Omental fat pad (tissue), 4 donors: ENCODE results near the gene FAM131B. TPM values are rescaled to one million over a fixed set of nuclear protein-coding genes. Genes with fewer than 3 reads are reported as not detected.
A peak's percentile ranks its signal among the peaks of the same experiment; 100 is the strongest.

Experiments used
- ATAC-seq: fragments of 150-250 bp; one replicate; pipeline ENCODE4 v1.9.1; 2016; ENCODE audit warnings: mild to moderate bottlenecking, moderate library complexity; ENCODE audit not compliant: low FRiP score
- DNase-seq: peaks from one replicate; pipeline ENCODE4 v3.0.0-alpha.2; 2019; ENCODE audit warnings: low spot score
- total RNA-seq, 4 donors: library from RNA; depleted of rRNA; stranded (reverse); fragments of >200 nt; gene quantifications; one replicate each; pipeline ENCODE4 v1.1.0, GENCODE V29; 2016
- TF ChIP-seq, protein P1 (sequence below), 3 donors: fragments of 450-650 bp; IDR thresholded peaks; one replicate each; pipeline ENCODE4 v1.5.1; 2016 to 2017; ENCODE audit warnings: antibody characterized with exemption in 3 of 3, mild to moderate bottlenecking in 3 of 3, moderate library complexity in 2 of 3

FAM131B gene
- total RNA-seq, 4 donors from 2014 or later: 0.56 to 1.2 (median 0.77) TPM

DNA sequence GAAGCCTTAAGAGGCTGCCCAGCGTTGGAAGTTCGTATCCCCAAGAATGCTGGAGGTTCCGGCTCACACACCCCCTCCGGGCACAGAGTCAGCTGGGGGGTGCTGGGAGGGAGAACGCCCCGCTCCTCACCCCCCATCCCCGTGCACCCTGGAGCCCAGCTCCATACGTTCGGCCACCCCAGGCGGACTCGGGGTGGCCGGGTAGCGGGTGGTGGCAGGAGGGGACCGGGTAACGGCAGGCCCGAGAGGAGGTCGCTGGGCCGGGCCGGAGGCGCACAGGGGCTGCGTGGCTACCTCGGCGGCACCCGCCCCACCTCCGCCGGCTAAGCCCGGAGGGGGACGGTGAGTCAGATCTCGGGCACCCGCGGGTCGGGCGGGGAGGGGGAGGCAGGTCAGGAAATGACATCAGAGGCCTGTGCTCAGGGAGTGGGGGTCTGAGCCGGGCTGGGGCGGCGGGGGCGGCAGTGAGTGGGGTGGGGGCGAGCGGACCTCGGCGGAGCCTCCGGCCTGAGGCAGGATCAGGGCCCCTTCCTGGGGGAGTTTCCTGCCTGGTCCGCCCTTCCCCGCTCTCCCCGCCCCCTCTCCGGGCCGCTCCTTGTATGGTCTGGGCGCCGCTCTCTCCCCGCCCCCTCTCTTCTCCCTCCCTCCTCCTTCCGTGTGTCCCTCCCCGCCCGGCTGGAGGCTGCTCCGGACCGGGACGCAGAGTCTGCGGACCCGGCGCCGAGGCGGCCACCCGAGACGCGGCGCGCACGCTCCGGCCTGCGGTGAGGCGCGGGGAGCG lies 18.3 kb upstream of the FAM131B start, which contains the start of gene ZYX:
TSS of gene ZYX (plus strand) at position 700 of the 781 bp plus-strand sequence. CDS start 227 bp downstream, outside the sequence.
- TF ChIP-seq, protein P1, sequence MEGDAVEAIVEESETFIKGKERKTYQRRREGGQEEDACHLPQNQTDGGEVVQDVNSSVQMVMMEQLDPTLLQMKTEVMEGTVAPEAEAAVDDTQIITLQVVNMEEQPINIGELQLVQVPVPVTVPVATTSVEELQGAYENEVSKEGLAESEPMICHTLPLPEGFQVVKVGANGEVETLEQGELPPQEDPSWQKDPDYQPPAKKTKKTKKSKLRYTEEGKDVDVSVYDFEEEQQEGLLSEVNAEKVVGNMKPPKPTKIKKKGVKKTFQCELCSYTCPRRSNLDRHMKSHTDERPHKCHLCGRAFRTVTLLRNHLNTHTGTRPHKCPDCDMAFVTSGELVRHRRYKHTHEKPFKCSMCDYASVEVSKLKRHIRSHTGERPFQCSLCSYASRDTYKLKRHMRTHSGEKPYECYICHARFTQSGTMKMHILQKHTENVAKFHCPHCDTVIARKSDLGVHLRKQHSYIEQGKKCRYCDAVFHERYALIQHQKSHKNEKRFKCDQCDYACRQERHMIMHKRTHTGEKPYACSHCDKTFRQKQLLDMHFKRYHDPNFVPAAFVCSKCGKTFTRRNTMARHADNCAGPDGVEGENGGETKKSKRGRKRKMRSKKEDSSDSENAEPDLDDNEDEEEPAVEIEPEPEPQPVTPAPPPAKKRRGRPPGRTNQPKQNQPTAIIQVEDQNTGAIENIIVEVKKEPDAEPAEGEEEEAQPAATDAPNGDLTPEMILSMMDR (IDR thresholded peaks at IDR 0.05): no peak
- DNase-seq (peak; percentile 82), ATAC-seq (peak; percentile 84)

DNA sequence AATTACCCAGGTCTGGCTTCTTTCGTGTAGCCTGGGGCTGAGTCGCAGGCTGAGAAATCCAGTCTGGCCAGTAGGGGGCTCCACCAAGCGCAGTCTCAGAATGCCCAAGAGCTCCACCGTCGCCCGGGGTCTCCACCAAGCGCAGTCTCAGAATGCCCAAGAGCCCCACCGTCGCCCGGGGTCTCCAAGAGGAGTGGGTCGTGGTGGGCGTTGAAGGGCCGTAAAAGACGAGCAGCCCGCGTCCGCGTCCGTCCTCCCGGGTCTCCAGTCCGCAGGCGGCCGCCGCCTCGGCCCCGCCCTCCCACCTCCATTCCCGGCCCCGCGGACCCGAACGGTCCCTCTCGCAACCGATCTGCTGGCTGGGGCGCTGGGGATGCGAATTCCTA lies 17.7 kb upstream of the FAM131B start:
- ATAC-seq: peak; percentile 58
- peak; percentile 87 for DNase-seq
- TF ChIP-seq, protein P1 (IDR thresholded peaks at IDR 0.05): peak in 2 of 3 donors; percentile 11 to 57

DNA sequence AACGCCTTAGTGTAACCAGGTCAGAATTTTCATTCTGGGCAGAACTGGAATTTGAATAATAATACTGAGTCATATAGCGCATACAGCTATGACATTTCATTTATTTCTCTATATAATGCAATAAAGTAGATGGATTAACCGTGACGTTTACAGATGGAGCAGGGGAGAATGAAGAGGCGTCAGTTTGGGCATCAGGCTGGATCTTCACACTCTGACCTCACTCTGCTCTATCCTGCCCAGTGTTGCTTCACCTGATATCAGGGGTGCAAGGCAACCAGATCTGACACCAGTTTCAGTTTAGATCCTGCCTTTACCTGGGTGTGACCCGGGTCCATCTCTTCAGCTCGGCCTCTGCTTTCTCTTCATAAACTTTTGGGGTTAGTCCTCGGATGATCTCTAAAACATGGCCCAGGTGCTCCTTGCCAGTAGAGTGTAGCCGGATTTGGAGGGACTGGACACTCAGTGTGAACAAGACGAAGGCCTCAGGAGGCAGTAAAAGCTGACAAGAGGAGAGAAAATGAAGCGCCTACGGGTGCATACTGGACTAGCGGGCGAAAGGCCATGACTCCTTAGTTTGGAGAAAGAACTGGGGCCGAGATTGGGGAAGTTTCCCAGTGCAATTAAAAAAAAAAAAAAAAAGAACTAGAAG lies 17.2 kb upstream of the FAM131B start:
- no peak for ATAC-seq
- TF ChIP-seq, protein P1 (IDR thresholded peaks at IDR 0.05): no peak
- no peak for DNase-seq

DNA sequence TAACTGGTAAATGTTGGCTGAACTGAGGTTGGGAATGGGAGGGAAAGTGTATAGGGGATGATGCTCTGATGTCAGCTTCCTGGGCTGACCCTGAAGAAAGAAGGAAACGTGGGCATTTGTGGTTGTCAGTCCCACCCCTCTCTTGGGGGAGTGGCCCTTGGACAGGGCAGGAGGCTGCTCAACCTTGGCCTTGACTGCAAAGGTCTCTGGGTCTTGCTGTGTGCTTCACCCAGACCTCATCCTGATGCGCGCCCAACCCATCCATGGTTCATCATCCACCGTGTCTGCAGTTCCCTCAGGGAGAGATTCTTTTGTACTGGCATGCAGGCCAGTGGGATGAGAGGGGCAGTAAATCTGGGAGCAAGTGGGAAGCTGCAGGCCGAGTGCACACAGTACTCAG lies 13.9 kb upstream of the FAM131B start:
- TF ChIP-seq, protein P1 (IDR thresholded peaks at IDR 0.05): no peak
- no peak for ATAC-seq
- no peak for DNase-seq

DNA sequence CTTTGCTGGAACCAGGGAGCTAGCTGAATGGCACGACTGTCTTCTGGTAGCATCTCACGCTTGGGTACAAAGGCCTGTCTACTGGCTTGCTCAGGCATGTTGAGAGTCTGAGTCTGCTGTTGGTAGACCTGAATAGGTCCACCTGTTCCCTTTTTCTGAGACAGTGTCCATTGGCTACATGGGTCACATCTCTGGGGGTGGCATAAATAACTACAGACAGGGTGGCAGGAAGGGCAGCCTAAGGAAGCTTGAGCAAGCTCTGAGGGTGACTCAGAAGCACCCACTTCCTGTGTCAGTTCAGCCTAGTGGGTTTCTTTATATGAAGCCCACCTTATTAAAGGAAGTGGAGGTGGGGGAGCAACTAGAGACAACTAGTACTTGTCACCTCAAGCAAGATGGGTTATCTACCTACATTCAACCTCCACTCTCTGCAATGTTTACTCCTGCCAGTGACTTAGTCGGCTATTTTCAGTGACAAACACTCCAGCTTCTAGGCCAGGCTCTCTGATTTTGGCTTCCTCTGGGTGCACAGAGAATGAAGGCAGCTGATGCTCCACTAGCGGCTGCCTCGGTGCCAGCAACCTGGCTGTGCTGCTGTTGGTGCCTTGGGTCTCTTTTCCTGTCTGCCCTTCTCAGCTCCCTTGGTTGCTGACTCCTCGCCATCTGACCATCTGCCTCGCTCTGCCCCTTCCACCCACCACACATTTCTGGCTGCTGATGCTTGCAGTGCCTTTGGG lies 13.0 kb upstream of the FAM131B start:
- TF ChIP-seq, protein P1 (IDR thresholded peaks at IDR 0.05): no peak
- no peak for ATAC-seq
- DNase-seq: no peak

DNA sequence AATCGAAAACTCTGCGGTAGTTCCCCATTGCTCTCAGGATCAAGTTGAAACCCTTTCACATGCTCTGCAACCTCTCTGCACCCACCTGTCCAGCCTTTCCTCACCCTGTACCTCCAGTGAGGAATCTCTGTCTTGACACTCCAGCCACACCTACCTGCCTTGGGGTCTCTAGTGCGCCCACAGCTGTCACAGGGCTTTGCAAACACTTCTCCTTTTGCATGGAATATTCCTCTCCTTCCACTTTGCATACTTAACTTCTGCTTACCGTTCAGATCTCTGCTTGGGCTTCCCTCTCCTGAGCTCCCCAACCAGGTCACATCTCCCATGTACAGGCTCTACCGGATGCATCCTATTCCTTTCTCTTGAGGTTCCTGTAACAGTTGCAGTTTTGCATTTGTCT lies 12.0 kb upstream of the FAM131B start:
- ATAC-seq: no peak
- DNase-seq: no peak
- TF ChIP-seq, protein P1 (IDR thresholded peaks at IDR 0.05): no peak
